ENCODE results near the gene GALK2.

GALK2 gene

DNA sequence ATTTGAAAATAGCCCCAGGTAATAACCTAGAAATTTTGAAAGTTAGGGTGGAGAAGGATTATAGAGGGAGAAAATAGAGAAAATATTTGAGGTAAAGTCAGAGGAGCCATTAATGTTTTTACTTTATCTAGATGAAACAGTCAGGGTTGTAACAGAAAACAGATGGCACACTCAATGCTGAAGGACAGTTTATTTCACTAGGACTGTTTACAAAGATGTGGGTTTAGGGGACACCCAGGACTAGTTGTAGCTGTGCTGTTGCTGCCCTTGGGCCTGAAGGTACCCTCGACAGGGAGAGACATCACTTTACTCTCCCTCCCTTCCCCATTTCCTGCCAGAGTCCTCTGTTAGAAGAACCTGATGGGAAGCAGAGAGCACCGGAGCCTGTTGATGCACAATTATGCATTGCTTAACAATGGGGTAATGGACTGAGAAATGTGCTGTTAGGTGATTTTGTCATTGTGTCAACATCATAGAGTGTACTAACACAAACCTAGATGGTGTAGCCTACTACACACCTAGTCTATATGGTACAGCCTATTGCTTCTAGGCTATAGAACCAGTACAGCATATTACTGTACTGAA is 103.8 kb downstream of the GALK2 start:
- DNase-seq (ENCODE audit: low spot score), result no peak
- CTCF ChIA-PET, result no interaction called here
- no peak overlapping the region for H3K27ac ChIP-seq
- POLR2A ChIA-PET (ENCODE audit: low non-redundant PET), result no interaction called here
- TF ChIP-seq, protein P1, sequence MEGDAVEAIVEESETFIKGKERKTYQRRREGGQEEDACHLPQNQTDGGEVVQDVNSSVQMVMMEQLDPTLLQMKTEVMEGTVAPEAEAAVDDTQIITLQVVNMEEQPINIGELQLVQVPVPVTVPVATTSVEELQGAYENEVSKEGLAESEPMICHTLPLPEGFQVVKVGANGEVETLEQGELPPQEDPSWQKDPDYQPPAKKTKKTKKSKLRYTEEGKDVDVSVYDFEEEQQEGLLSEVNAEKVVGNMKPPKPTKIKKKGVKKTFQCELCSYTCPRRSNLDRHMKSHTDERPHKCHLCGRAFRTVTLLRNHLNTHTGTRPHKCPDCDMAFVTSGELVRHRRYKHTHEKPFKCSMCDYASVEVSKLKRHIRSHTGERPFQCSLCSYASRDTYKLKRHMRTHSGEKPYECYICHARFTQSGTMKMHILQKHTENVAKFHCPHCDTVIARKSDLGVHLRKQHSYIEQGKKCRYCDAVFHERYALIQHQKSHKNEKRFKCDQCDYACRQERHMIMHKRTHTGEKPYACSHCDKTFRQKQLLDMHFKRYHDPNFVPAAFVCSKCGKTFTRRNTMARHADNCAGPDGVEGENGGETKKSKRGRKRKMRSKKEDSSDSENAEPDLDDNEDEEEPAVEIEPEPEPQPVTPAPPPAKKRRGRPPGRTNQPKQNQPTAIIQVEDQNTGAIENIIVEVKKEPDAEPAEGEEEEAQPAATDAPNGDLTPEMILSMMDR (conservative IDR thresholded peaks at IDR 0.05; ENCODE audit: low read depth), result no peak

DNA sequence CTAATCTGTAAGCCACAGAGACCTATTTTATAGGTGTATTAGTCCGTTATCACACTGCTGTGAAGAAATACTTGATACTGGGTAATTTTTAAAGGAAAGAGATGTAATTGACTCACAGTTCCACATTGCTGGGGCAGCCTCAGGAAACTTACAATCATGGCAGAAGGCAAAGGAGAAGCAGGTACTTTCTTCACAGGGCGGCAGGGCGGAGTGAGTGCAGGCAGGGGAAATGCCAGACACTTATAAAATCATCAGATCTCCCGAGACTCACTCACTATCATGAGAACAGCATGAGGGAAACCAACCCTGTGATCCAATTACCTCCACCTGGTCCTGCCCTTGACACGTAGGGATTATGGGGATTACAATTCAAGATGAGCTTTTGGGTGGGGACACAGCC is 108.7 kb downstream of the GALK2 start:
- ChIA-PET POLR2A (ENCODE audit: low non-redundant PET) (no interaction called here), CTCF (no interaction called here)
- no peak overlapping the region for H3K27ac ChIP-seq
- DNase-seq (ENCODE audit: low spot score), result no peak
- TF ChIP-seq, protein P1 (conservative IDR thresholded peaks at IDR 0.05; ENCODE audit: low read depth), result no peak

DNA sequence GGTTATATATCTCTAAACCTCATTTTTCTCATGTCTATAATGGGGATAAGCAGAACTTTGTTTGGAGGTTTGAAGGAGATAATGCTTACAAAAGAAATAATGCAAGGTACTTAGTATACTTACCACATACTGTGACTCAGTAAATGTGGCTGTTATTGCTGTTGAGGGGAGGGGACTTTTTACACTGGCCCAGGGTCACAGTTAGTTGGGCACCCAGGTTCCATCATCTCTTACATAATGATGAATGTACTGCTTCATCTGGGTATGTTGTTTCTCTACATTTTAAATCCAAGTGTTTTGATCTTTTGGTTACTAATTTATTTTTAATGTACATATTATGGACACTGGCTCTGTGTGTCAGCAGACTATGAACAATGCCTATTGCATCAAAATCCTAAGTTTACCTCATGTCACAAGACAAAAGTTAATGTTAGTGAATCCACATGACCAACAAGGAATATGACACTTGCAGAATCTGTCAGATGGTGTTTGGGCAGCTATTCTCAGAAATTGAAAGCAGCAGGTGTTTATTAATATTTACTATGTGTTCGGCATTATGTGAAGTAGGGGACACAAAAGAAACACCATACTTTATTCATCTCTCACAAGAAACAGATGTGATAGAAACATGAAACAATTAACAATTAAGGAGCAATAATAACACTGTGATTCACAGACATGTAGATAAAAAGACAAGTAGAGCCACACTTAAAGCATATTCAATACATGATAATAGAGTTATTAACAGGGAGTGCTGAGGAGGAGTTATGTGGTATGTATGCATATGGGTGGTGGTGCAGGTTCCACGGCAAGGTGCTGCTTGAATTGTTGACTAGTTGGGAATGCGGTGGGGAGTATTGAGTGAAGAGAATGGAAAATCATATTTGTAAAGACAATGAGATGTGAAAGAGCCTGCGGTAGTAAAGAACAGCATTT is 109.7 kb downstream of the GALK2 start:
- CTCF ChIA-PET, result interaction anchor here (0.6 kb wide), 1 partner anchor 418 kb away, joined by 4 read pairs; no protein-coding TSS in a partner anchor
- no peak overlapping the region for H3K27ac ChIP-seq
- POLR2A ChIA-PET (ENCODE audit: low non-redundant PET), result no interaction called here
- TF ChIP-seq, protein P1 (conservative IDR thresholded peaks at IDR 0.05; ENCODE audit: low read depth), result no peak
- DNase-seq (ENCODE audit: low spot score), result no peak

DNA sequence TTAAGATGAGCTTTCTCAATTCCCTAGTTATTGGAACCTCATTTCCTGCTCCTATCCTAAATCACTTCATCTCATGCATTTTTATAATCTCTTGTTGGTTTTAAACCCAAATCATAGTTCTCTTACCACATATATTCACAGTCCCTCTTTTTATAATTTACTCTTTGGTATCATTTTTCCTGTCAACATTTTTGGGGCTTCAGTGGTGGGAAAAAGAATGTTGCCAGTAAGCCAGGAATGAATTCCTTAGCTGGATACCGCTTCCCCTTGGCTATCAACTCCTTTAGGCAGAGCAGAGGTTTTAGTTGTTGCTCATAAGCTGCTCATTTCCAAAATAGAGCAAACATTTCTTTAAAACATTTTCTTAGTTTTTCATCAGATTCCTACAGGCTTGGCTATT is 112.3 kb downstream of the GALK2 start:
- TF ChIP-seq, protein P1 (conservative IDR thresholded peaks at IDR 0.05; ENCODE audit: low read depth), result no peak
- DNase-seq (ENCODE audit: low spot score), result no peak
- ChIA-PET POLR2A (ENCODE audit: low non-redundant PET) (no interaction called here), CTCF (no interaction called here)
- no peak overlapping the region for H3K27ac ChIP-seq

DNA sequence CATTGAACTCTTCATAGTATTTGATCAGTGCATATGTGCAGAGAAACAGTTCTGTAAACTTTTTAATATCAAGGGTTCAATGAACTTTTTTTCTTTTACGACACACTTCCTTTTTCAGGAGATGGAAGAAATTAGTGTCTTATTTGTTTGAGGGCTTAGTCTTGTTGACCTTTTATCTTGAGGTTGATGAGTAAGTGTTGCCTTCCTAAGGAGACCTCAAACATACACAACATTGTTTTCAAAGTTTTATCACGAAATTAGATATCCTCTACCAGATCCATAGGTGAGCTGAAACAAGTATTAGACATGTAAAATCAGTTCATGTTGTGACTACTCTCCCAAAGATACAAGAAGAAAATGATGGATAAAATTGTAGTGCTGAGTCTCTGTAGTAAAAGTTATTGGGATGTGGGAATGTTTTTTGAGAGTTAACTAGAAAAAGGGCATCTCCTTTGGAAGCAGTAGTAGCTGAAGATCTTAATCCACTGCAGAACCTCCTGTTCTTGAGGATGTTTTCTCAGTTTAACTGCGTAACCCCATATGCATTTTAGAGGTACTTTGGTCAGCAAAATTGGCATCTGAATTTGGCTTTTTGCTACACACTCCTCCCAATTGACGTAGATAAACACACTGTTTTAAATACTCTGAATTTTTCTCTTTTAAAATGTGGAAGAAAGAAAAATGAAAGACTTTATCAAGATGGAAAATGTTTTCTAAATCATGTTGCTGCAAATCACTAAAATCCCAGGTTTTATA is 116.8 kb downstream of the GALK2 start:
- POLR2A ChIA-PET (ENCODE audit: low non-redundant PET), result no interaction called here
- no peak overlapping the region for H3K27ac ChIP-seq
- CTCF ChIA-PET, result interaction anchor here (1.0 kb wide), 1 partner anchor 47 kb away, joined by 3 read pairs; no protein-coding TSS in a partner anchor
- no peak for DNase-seq (ENCODE audit: low spot score)
- TF ChIP-seq, protein P1 (conservative IDR thresholded peaks at IDR 0.05; ENCODE audit: low read depth), result no peak

DNA sequence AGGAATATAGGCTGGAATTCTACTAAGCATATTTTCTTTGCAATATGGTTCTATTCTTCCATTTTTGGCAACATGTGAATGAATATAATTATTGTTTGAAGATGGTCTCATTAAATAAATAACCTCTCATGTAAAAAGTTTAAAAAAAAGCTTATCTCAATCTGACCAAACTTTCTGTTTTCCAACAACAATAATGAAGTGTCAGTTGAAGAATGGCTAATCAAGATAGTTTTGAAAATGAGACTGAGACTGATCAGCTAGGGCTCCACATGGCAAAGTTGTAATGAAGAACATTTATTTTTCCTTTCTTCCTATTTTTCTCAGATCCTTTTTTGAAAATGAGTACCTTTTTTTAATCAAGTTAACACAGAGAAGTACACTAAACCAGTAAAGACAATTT is 117.4 kb downstream of the GALK2 start:
- TF ChIP-seq, protein P1 (conservative IDR thresholded peaks at IDR 0.05; ENCODE audit: low read depth), result no peak
- ChIA-PET CTCF (no interaction called here), POLR2A (ENCODE audit: low non-redundant PET) (no interaction called here)
- H3K27ac ChIP-seq, result no peak overlapping the region
- DNase-seq (ENCODE audit: low spot score), result no peak

All from RWPE1 (cell line).